Neural cell (in vitro differentiated cells): ENCODE data around the gene MBD6. TPM values are rescaled to one million over a fixed set of nuclear protein-coding genes. Genes with fewer than 3 reads are reported as not detected.

Source experiments
- H2AFZ ChIP-seq: fragments of 200-600, 300-800 bp; sonication (generic), shearing (Covaris generic); 2 replicates; pipeline ENCODE4 v1.6.0; 2014; ENCODE audit warnings: low read depth, mild to moderate bottlenecking, antibody characterized with exemption, low read length, moderate library complexity
- H3F3A ChIP-seq: fragments of 200-600 bp; shearing (Covaris generic); 2 replicates; pipeline ENCODE4 v1.6.1; 2016; ENCODE audit warnings: mild to moderate bottlenecking, moderate library complexity, mixed read lengths, antibody characterized with exemption, low read length; ENCODE audit not compliant: insufficient read depth, poor library complexity, severe bottlenecking
- H3K27ac ChIP-seq: fragments of 200-600, 300-800 bp; sonication (generic), shearing (Covaris generic); 2 replicates; pipeline ENCODE4 v1.5.1; 2014; ENCODE audit warnings: mild to moderate bottlenecking, low read length, moderate library complexity
- H3K27me3 ChIP-seq: fragments of 300-800, 200-600 bp; sonication (generic), shearing (Covaris generic); 2 replicates; pipeline ENCODE4 v1.6.0; 2014; ENCODE audit warnings: mild to moderate bottlenecking, low read depth, low read length, moderate library complexity; ENCODE audit not compliant: insufficient read depth
- H3K36me3 ChIP-seq: fragments of 300-800, 200-600 bp; sonication (generic), shearing (Covaris generic); 2 replicates; pipeline ENCODE4 v1.5.1; 2014; ENCODE audit warnings: mild to moderate bottlenecking, antibody characterized with exemption, low read length, moderate library complexity; ENCODE audit not compliant: insufficient read depth
- H3K4me2 ChIP-seq: fragments of 300-800, 200-600 bp; sonication (generic), shearing (Covaris generic); 2 replicates; pipeline ENCODE4 v1.6.0; 2014; ENCODE audit warnings: mild to moderate bottlenecking, low read length
- H3K4me3 ChIP-seq: fragments of 300-800, 200-600 bp; sonication (generic), shearing (Covaris generic); 2 replicates; pipeline ENCODE4 v1.5.1; 2014; ENCODE audit warnings: mild to moderate bottlenecking, low read length, moderate library complexity
- H3K79me2 ChIP-seq: fragments of 200-600 bp; shearing (Covaris generic); replicated peaks from 2 replicates; pipeline ENCODE4 v1.6.0; 2014; ENCODE audit warnings: mild to moderate bottlenecking, low read length, moderate library complexity; ENCODE audit not compliant: insufficient read depth
- H3K9ac ChIP-seq: fragments of 300-800, 200-600 bp; sonication (generic), shearing (Covaris generic); 2 replicates; pipeline ENCODE4 v1.6.1; 2016; ENCODE audit warnings: mild to moderate bottlenecking, low read length, mixed read lengths
- H3K9me2 ChIP-seq: fragments of 200-600 bp; shearing (Covaris generic); 2 replicates; pipeline ENCODE4 v1.6.1; 2016; ENCODE audit warnings: mild to moderate bottlenecking, low read length, mixed read lengths; ENCODE audit not compliant: insufficient read depth
- H3K9me3 ChIP-seq: fragments of 200-600, 300-800 bp; sonication (generic), shearing (Covaris generic); 2 replicates; pipeline ENCODE4 v1.6.1; 2016; ENCODE audit warnings: mild to moderate bottlenecking, mixed run types, low read length, moderate library complexity, mixed read lengths
- H4K20me1 ChIP-seq: fragments of 200-600 bp; shearing (Covaris generic); 2 replicates; pipeline ENCODE4 v1.6.1; 2016; ENCODE audit warnings: mild to moderate bottlenecking, mixed run types; ENCODE audit not compliant: insufficient read depth
- CTCF ChIP-seq: fragments of 450-650 bp; IDR thresholded peaks from 2 replicates; pipeline ENCODE4 v1.5.1; 2014; ENCODE audit warnings: antibody characterized with exemption, mild to moderate bottlenecking, moderate library complexity; ENCODE audit not compliant: poor library complexity, severe bottlenecking
- EP300 ChIP-seq: fragments of 450-650 bp; conservative IDR thresholded peaks from 2 replicates; pipeline ENCODE4 v1.6.1; 2014; ENCODE audit warnings: antibody characterized with exemption, mild to moderate bottlenecking, moderate library complexity; ENCODE audit not compliant: poor library complexity, severe bottlenecking
- EZH2 ChIP-seq: fragments of 200-600, 300-800 bp; shearing (Covaris generic), sonication (generic); IDR thresholded peaks from 2 replicates; pipeline ENCODE4 v1.6.1; 2014; ENCODE audit warnings: antibody characterized with exemption, low read length, borderline replicate concordance, mild to moderate bottlenecking; ENCODE audit not compliant: insufficient read depth, poor library complexity, severe bottlenecking
- MXI1 ChIP-seq: fragments of 450-650 bp; conservative IDR thresholded peaks from 2 replicates; pipeline ENCODE4 v1.6.1; 2014; ENCODE audit warnings: antibody characterized with exemption, mild to moderate bottlenecking; ENCODE audit not compliant: poor library complexity, severe bottlenecking
- POLR2AphosphoS5 ChIP-seq: IDR thresholded peaks from 2 replicates; pipeline ENCODE4 v1.6.1; 2012
- RAD21 ChIP-seq: fragments of 450-650 bp; conservative IDR thresholded peaks from 2 replicates; pipeline ENCODE4 v1.6.1; 2014; ENCODE audit warnings: antibody characterized with exemption, mild to moderate bottlenecking, moderate library complexity
- REST ChIP-seq: IDR thresholded peaks from 2 replicates; pipeline ENCODE4 v1.6.1; 2012; ENCODE audit warnings: borderline replicate concordance
- SMC3 ChIP-seq: fragments of 450-650 bp; conservative IDR thresholded peaks from 2 replicates; pipeline ENCODE4 v1.6.1; 2014; ENCODE audit warnings: antibody characterized with exemption, mild to moderate bottlenecking, moderate library complexity; ENCODE audit not compliant: poor library complexity
- TAF1 ChIP-seq: IDR thresholded peaks from 2 replicates; pipeline ENCODE4 v1.6.1; 2012; ENCODE audit warnings: low read depth
- polyA plus RNA-seq: library from polyadenylated mRNA; depleted of rRNA; stranded (reverse); fragments of >200 nt; gene quantifications from 2 replicates; pipeline ENCODE4 v1.2.3, GENCODE V29; 2014

MBD6 gene
- polyA plus RNA-seq, 1 donor from 2014 or later: 2.1 TPM

GRCh38 chr12:57545809-57546437, 23.3 kb downstream of the MBD6 start:
- peak overlapping the region; percentile 82 for H3K27ac ChIP-seq
- no peaks in the 10 kb centered on the region for H3K9me2 ChIP-seq
- peak overlapping the region; percentile 84 for H3K4me3 ChIP-seq
- H3K9ac ChIP-seq: peak overlapping the region; percentile 98
- no peaks in the 10 kb centered on the region for H4K20me1 ChIP-seq
- no peaks in the 10 kb centered on the region for H3K9me3 ChIP-seq
- peak overlapping the region; percentile 85 for H3K4me2 ChIP-seq
- no peaks in the 10 kb centered on the region for H3K27me3 ChIP-seq
- no peaks in the 10 kb centered on the region for H3F3A ChIP-seq
- TF ChIP-seq EZH2: no peak
- no peak for TF ChIP-seq RAD21
- TF ChIP-seq TAF1: peak; percentile 13
- no peak for TF ChIP-seq REST
- TF ChIP-seq POLR2AphosphoS5: peak; percentile 7
- H2AFZ ChIP-seq: peak overlapping the region; percentile 83
- H3K36me3 ChIP-seq: no peaks in the 10 kb centered on the region
- H3K79me2 ChIP-seq: peaks cover 50% of the 10 kb centered on the region

GRCh38 chr12:57546438-57547287, 24.0 kb downstream of the MBD6 start, which contains the start of gene DCTN2:
TSS of gene DCTN2 (minus strand) at chr12:57547192. CDS start at chr12:57547063, 129 bp downstream.
- H3F3A ChIP-seq: no peaks in the 10 kb centered on the region
- peak within 1 kb of the TSS; percentile 82 for H3K27ac ChIP-seq
- no peaks in the 10 kb centered on the region for H3K9me2 ChIP-seq
- no peaks in the 10 kb centered on the region for H4K20me1 ChIP-seq
- TF ChIP-seq REST (peak; percentile 49), EZH2 (no peak), CTCF (peak; percentile 55), EP300 (peak; percentile 22), MXI1 (peak; percentile 32), POLR2AphosphoS5 (peak; percentile 98), TAF1 (no peak), SMC3 (no peak), RAD21 (no peak)
- H3K9ac ChIP-seq: peak within 1 kb of the TSS; percentile 98
- H3K36me3 ChIP-seq: no peaks in the 10 kb centered on the region
- H3K79me2 ChIP-seq: peaks cover 54% of the 10 kb centered on the region
- peak within 1 kb of the TSS; percentile 83 for H2AFZ ChIP-seq
- no peaks in the 10 kb centered on the region for H3K9me3 ChIP-seq
- H3K27me3 ChIP-seq: no peaks in the 10 kb centered on the region
- peak within 1 kb of the TSS; percentile 84 for H3K4me3 ChIP-seq
- H3K4me2 ChIP-seq: peak within 1 kb of the TSS; percentile 85
